Measurements from ENCODE around the gene HSPA14.

HSPA14 gene

GRCh38 chr10:14833106-14833505 is 5.0 kb upstream of the HSPA14 start:
- DNase-seq (no peak), ATAC-seq (ENCODE audit: insufficient read depth, low read depth) (no peak)
- Histone ChIP-seq H3K4me3 (ENCODE audit: low read depth in 1 of 2, low read length in 2 of 2) (no peak overlapping the region), H2AFZ (ENCODE audit: low read depth, low read length) (no peak overlapping the region), H3K79me2 (ENCODE audit: insufficient read depth, low read length) (peaks cover under 1% of the 10 kb centered on the region), H3K4me1 (ENCODE audit: insufficient read depth, low read length) (peaks cover 10% of the 10 kb centered on the region), H3K27ac (ENCODE audit: low read length) (no peak overlapping the region), H3K4me2 (ENCODE audit: insufficient read depth, low read length) (no peak overlapping the region), H3K36me3 (ENCODE audit: insufficient read depth, low read length) (no peaks in the 10 kb centered on the region; the same call in 1 of the 2 replicates), H4K20me1 (ENCODE audit: insufficient read depth, low read length) (no peaks in the 10 kb centered on the region), H3K27me3 (ENCODE audit: insufficient read depth, low read length, poor library complexity) (no peaks in the 10 kb centered on the region), H3K9ac (ENCODE audit: low read depth, low read length) (no peak overlapping the region), H3K9me3 (ENCODE audit: insufficient read depth, low read length, severe bottlenecking) (no peaks in the 10 kb centered on the region)
- TF ChIP-seq EZH2 (IDR thresholded peaks at IDR 0.05; ENCODE audit: borderline replicate concordance, low read depth, low read length, severe bottlenecking) (no peak), CTCF (IDR thresholded peaks at IDR 0.05; ENCODE audit: borderline replicate concordance, extremely low read depth, low read length, poor library complexity, severe bottlenecking) (no peak)

GRCh38 chr10:14836208-14836607 is 1.9 kb upstream of the HSPA14 start:
- peaks cover 26% of the 10 kb centered on the region for H3K4me1 ChIP-seq (ENCODE audit: insufficient read depth, low read length)
- H3K4me2 ChIP-seq (ENCODE audit: insufficient read depth, low read length) = no peak overlapping the region
- H3K27ac ChIP-seq (ENCODE audit: low read length) = no peak overlapping the region
- H3K9me3 ChIP-seq (ENCODE audit: insufficient read depth, low read length, severe bottlenecking) = no peaks in the 10 kb centered on the region
- no peaks in the 10 kb centered on the region for H3K27me3 ChIP-seq (ENCODE audit: insufficient read depth, low read length, poor library complexity)
- H4K20me1 ChIP-seq (ENCODE audit: insufficient read depth, low read length) = peaks cover 17% of the 10 kb centered on the region; the same call in 1 of the 2 replicates
- no peak overlapping the region for H2AFZ ChIP-seq (ENCODE audit: low read depth, low read length)
- H3K36me3 ChIP-seq (ENCODE audit: insufficient read depth, low read length) = peaks cover 20% of the 10 kb centered on the region
- peaks cover 32% of the 10 kb centered on the region for H3K79me2 ChIP-seq (ENCODE audit: insufficient read depth, low read length)
- DNase-seq = no peak
- H3K9ac ChIP-seq (ENCODE audit: low read depth, low read length) = no peak overlapping the region
- no peak overlapping the region for H3K4me3 ChIP-seq (ENCODE audit: low read depth in 1 of 2, low read length in 2 of 2)
- ATAC-seq (ENCODE audit: insufficient read depth, low read depth) = no peak
- TF ChIP-seq CTCF (IDR thresholded peaks at IDR 0.05; ENCODE audit: borderline replicate concordance, extremely low read depth, low read length, poor library complexity, severe bottlenecking) (no peak), EZH2 (IDR thresholded peaks at IDR 0.05; ENCODE audit: borderline replicate concordance, low read depth, low read length, severe bottlenecking) (no peak)

- Histone ChIP-seq H3K79me2 (ENCODE audit: insufficient read depth, low read length) (peaks cover 41% of the 10 kb centered on the region), H3K4me2 (ENCODE audit: insufficient read depth, low read length) (peak overlapping the region; percentile 71), H3K9me3 (ENCODE audit: insufficient read depth, low read length, severe bottlenecking) (no peaks in the 10 kb centered on the region), H2AFZ (ENCODE audit: low read depth, low read length) (peak overlapping the region; percentile 95), H3K4me1 (ENCODE audit: insufficient read depth, low read length) (peaks cover 26% of the 10 kb centered on the region), H3K9ac (ENCODE audit: low read depth, low read length) (peak overlapping the region; percentile 99), H3K27me3 (ENCODE audit: insufficient read depth, low read length, poor library complexity) (no peaks in the 10 kb centered on the region), H3K27ac (ENCODE audit: low read length) (peak overlapping the region; percentile 78), H3K36me3 (ENCODE audit: insufficient read depth, low read length) (peaks cover 29% of the 10 kb centered on the region), H4K20me1 (ENCODE audit: insufficient read depth, low read length) (peaks cover 26% of the 10 kb centered on the region), H3K4me3 (ENCODE audit: low read depth in 1 of 2, low read length in 2 of 2) (peak overlapping the region; percentile 51 to 98)
- DNase-seq (no peak), ATAC-seq (ENCODE audit: insufficient read depth, low read depth) (no peak)
- TF ChIP-seq EZH2 (IDR thresholded peaks at IDR 0.05; ENCODE audit: borderline replicate concordance, low read depth, low read length, severe bottlenecking) = no peak
- TF ChIP-seq CTCF (IDR thresholded peaks at IDR 0.05; ENCODE audit: borderline replicate concordance, extremely low read depth, low read length, poor library complexity, severe bottlenecking) = no peak
These were observed 926 bp upstream of the HSPA14 start for GRCh38 chr10:14837003-14837756.

Data from DND-41 (cell line).